Tongue (tissue), 2 donors: ENCODE data around the gene OLR1. TPM values are rescaled to one million over a fixed set of nuclear protein-coding genes. Genes with fewer than 3 reads are reported as not detected.

ENCODE experiments used
- DNase-seq: peaks from one replicate; pipeline ENCODE4 v3.0.0-alpha.2; 2015
- total RNA-seq: library from RNA; depleted of rRNA; stranded (reverse); fragments of >200 nt; gene quantifications from one replicate; pipeline ENCODE4 v1.2.3, GENCODE V29; 2014

The OLR1 gene
- total RNA-seq, 1 donor from 2014 or later = 1.2 TPM

DNA sequence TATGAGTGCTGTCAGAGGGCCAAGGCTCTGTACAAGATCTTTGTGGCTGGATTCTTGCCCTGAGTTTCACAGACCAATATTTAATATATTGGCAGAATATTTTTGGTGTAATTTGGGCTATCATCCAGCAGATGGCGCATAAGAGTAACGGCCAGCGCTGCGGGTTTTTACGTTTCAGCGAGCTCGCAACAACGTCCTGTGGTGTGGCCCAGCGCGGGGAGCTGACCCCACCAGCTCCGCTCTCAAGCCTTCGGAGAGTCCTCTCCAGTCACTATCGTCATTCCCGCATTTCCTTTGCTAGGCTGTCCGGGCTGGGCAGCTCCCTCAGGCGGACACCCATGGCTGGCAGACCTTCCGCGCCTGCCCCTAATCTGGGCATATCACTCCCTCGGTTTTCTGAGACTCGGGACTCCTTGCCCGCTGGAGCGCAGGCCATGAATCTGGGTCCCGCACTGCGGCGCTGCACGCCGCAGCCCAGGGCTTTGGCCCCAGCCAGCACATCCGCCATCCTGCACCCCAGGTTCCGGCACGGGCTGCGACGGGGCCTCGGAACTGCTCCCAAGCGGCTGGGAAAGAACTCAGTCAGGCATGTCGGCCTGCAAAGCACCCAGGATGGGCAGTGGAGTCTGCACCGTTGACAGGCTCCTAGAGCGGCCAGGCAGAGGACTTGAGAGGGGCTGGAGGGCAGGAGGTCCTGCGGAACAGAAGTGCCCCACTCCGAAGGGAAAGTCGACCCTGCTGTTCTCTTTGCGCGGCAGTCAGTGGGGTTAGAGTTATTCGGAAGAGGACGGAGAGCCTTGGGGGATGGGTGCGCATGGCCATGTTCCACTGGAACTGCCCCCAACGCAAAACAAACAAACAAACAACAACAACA is 18.4 kb downstream of the OLR1 start:
- DNase-seq = peak; percentile 86

DNA sequence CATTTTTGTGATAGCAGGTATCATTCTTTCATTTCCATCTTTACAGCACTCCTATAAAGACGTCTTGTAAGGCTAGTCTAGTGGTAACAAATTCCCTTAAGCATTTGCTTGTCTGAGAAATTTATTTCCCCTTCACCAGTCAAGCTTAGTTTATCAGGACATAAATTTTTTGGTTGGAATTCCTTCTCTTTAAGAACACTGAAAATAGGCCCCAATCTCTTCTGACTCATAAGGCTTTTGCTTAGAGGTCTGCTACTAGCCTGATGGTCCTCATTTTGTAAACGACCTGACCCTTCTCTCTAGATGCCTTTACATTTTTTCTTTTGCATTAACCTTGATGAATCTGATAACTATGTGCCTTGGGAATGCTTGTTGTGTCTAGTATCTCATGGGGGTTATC is 20.3 kb downstream of the OLR1 start:
- no peak for DNase-seq

DNA sequence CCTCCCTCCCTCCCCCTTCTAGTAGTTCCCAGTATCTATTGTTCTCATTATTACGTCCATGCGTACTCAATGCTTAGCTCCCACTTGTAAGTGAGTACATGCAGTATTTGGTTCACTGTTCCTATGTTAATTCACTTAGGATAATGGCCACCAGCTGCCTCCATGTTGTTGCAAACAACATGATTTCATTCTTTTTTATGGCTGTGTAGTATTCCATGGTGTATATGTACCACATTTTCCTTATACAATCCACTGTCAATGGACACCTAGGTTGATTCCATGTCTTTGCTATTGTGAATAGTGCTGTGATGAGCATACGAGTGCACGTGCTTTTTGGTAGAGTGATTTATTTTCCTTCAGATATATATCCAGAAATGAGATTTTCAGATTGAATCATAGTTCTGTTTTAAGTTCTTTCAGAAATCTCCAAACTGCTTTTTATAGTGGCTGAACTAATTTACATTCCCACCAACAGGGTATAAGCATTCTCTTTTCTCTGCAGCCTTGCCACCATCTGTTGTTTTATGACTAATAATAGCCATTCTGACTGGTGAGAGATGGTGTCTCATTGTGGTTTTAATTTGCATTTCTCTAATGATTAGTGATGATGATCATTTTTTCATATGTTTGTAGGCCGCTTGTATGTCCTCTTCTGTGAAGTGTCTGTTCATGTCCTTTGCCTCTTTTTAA is 24.1 kb downstream of the OLR1 start:
- DNase-seq = no peak

GRCh38 chr12:10142976-10143589 is 28.8 kb downstream of the OLR1 start:
- no peak for DNase-seq

DNA sequence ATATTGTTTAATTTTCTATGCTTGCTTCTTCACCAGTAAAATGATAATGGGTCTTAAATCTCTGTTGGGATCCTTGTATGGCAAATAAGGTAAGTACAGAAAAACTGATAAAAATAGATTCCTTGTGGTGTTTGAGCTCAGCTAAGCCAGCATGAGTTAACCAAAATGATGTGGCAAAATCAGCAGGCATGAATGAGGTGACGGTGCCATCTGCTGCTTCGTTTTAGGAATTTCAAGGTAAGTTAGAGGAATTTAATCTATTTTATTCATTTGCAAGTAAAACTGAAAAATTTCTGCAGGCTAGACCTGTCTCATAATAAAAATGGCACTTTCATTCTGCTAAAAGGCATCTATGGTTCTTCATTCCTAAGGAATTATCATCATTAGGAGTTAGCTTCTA is 31.9 kb downstream of the OLR1 start:
- peak; percentile 69 for DNase-seq

DNA sequence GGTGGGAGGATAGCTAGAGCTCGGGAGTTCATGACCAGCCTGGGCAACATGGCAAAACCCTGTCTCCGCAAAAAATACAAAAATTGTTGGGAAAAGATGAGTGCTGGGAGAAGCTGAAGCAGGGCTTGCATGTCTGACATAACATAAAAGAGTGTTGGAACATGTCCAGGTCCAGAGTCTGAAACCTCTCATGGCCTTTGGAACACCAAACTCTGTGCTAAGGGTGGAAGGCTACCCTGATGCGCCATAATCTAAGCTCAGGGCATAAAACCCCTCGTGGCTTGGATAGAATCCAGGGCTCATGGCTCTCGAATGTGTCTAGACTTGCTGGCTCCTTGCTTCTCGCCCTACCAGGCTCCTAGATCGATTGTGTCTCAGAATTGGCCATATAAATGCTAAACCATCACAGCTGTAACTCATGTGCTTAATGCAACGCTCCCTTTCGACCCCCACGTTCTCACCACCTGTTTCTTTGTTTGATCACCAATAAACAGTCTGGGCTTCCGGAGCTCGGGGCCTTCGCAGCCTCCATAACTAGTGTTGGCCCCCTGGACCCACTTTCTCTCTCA is 35.2 kb downstream of the OLR1 start:
- DNase-seq = no peak

DNA sequence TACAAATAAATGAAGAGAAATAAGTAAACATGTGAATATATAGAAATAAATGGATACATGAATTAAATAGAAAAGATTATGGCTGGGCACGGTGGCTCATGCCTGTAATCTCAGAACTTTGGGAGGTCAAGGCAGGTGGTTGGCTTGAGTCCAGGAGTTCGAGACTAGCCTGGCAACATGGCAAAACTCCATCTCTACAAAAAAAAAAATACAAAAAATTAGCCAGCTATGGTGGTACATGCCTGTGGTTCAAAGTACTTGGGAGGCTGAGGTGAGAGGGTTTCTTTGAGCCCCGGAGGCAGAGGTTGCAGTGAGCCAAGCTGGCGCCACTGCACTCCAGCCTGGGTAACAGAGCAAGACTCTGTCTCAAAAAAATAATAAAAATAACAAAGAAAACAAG is 36.8 kb downstream of the OLR1 start:
- DNase-seq = no peak

DNA sequence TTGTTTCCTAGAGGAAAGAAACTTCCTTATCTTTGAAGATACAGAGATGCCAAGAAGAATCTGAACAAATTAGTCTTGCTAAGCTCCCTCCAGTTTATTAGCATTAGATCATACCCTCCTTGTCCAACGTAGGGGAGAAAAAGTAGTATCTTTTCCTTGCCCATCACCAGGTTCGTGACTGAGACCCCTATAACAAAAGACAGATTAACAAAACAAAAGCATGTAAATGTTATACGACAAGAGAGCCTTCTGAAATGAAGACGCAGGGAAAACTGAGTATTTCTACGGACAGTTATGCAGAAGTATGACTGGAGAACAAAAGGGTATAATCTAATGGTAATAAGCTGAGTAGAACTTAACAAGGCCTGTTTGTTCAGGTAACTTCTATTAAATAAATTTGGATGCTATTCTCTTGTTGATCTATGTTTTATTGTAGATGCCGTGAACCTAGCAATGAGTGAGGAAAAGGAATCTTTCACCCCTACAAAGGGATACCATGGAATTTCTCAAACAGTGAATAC is 39.0 kb downstream of the OLR1 start:
- DNase-seq = no peak

DNA sequence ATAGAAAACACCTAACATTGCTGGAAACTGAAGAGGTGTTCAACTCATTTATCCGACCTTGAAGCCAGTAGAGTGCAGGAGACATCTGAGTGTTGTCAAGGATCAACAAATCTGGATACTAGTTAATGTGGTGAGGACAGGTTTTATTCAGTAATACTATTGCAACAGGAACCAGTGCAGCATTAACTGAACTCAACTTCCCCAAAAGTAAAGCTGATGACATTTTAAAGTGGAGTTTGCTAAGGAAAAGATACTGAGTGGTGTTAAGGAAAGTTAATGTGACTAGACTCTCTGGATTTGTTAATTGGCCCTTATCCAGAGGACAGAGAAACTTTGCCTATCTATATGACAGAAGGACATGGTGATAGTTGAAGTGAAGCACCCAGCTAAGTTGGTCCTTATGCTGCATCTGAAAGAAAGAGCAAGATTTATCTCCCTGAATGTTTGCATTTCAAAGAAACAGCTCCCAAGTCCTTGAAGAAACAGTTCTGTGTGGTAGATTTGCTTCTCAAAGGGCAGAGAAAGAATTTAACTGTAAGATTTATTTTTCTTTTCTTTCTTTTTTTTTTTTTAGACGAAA is 40.7 kb downstream of the OLR1 start:
- no peak for DNase-seq

GRCh38 chr12:10130042-10130441 is 41.9 kb downstream of the OLR1 start, which contains the start of gene CLEC7A:
Gene CLEC7A, minus strand, starts transcription at chr12:10130199. Its CDS starts 117 bp downstream, at chr12:10130082.
- DNase-seq = peak; percentile 13

- peak; percentile 19 for DNase-seq
These were observed 43.2 kb downstream of the OLR1 start for GRCh38 chr12:10128687-10129086.

GRCh38 chr12:10126413-10126812 is 45.5 kb downstream of the OLR1 start:
- no peak for DNase-seq

- no peak for DNase-seq
These were observed 49.2 kb downstream of the OLR1 start for GRCh38 chr12:10122689-10123088.

GRCh38 chr12:10121278-10121677 is 50.7 kb downstream of the OLR1 start:
- DNase-seq = no peak

- DNase-seq = no peak
These were observed 52.9 kb downstream of the OLR1 start for GRCh38 chr12:10119066-10119465.

- no peak for DNase-seq
These were observed 56.0 kb downstream of the OLR1 start for GRCh38 chr12:10115890-10116289.

DNA sequence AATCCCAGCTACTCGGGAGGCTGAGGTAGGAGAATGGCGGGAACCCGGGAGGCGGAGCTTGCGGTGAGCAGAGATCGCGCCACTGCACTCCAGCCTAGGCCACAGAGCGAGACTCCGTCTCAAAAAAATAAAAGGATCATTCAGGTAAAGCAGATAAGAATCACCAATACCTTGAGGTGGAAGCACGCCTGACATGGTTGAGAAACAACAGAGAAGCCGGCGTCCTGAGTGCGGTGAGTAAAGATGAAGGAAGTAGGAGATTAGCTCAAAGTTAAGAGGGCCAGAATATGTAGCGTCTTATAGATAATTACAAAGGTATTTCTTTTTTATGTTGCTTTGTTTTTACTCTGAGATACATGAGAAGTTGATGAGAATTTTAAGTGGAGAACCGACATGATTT is 56.6 kb downstream of the OLR1 start:
- DNase-seq = no peak

- no peak for DNase-seq
These were observed 58.0 kb downstream of the OLR1 start for GRCh38 chr12:10113920-10114319.

DNA sequence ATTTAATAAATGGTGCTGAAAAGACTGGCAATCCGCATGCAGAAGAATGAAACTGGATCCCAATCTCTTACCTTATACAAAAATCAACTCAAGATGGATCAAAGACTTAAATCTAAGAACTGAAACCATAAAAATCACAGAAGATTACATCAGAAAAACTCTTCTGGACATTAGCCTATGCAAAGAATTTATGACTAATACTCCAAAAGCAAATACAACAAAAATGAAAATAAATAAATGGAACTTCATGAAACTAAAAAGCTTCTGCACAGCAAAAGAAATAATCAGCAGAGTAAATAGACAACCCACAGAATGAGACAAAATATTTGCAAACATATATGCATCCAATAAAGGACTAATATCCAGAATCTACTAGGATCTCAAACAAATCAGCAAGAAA is 58.9 kb downstream of the OLR1 start:
- no peak for DNase-seq

- DNase-seq = no peak
These were observed 60.5 kb downstream of the OLR1 start for GRCh38 chr12:10111451-10111850.

GRCh38 chr12:10110256-10110844 is 61.6 kb downstream of the OLR1 start:
- no peak for DNase-seq
